Keratinocyte (primary cell): ENCODE results near the gene ANKS1A.
"Not testable (repeated sequence)": the region's sequence is repeated elsewhere in the genome, so short reads cannot be mapped to it uniquely, and the experiment has no call there.

Source experiments
- EZH2 ChIP-seq: IDR thresholded peaks from one replicate; pipeline ENCODE4 v1.6.1; 2012; ENCODE audit warnings: inconsistent platforms, mild to moderate bottlenecking, low read length, moderate library complexity
- TF ChIP-seq, protein P1 (sequence below), 3 experiments: IDR thresholded peaks in 1 of 3; conservative IDR thresholded peaks in 1 of 3; optimal IDR thresholded peaks in 1 of 3; 2 replicates in 2 of 3; 3 replicates in 1 of 3; pipeline versions ENCODE3 to v1.5.1; 2011; ENCODE audit warnings: low read length in 3 of 3, mild to moderate bottlenecking in 3 of 3, moderate library complexity in 2 of 3, control low read depth in 1 of 3, inconsistent platforms in 1 of 3; ENCODE audit not compliant: insufficient read depth in 2 of 3; ENCODE audit errors: extremely low read depth in 1 of 3

DNA sequence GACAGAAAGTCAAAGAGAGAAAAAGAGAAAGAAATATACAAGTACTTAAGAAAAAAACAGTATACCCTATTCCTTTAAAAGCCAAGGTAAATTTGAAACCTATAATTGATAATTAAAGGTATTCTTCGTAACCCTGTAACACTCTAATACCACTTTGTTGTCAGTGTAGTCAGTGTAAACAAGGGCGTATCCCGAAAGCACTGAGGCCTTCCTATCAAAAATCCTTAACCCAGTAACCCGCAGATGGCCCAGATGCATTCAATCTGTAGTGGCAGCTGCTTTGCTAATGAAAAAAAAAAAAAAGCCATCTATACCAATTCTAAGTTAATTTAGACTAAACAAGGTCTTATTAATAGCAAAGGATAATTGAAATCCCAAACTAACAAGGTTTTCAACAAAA, 110.9 kb downstream of the ANKS1A start:
- TF ChIP-seq EZH2, result not testable (repeated sequence)
- TF ChIP-seq, protein P1, sequence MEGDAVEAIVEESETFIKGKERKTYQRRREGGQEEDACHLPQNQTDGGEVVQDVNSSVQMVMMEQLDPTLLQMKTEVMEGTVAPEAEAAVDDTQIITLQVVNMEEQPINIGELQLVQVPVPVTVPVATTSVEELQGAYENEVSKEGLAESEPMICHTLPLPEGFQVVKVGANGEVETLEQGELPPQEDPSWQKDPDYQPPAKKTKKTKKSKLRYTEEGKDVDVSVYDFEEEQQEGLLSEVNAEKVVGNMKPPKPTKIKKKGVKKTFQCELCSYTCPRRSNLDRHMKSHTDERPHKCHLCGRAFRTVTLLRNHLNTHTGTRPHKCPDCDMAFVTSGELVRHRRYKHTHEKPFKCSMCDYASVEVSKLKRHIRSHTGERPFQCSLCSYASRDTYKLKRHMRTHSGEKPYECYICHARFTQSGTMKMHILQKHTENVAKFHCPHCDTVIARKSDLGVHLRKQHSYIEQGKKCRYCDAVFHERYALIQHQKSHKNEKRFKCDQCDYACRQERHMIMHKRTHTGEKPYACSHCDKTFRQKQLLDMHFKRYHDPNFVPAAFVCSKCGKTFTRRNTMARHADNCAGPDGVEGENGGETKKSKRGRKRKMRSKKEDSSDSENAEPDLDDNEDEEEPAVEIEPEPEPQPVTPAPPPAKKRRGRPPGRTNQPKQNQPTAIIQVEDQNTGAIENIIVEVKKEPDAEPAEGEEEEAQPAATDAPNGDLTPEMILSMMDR (optimal IDR thresholded peaks at IDR 0.05 in 1 of 3, IDR thresholded peaks at IDR 0.05 in 1 of 3, conservative IDR thresholded peaks at IDR 0.05 in 1 of 3; ENCODE audit: extremely low read depth in 1 of 3, insufficient read depth in 2 of 3, low read length in 3 of 3), result not testable (repeated sequence)
